NCI-H748 (cell line): ENCODE results near the gene COQ2.
"Not testable (repeated sequence)": the region's sequence is repeated elsewhere in the genome, so short reads cannot be mapped to it uniquely, and the experiment has no call there.

Experiments
- DNase-seq: peaks from one replicate; lab custom pipeline; 2025; ENCODE audit not compliant: unreplicated experiment; lab: John Stamatoyannopoulos, UW

COQ2 gene

GRCh38 chr4:83250687-83251446 lies 33.7 kb downstream of the COQ2 start:
- no peak for DNase-seq

- no peak for DNase-seq
Observed at GRCh38 chr4:83248486-83248885, 36.1 kb downstream of the COQ2 start.

GRCh38 chr4:83247415-83248357 lies 36.9 kb downstream of the COQ2 start:
- no peak for DNase-seq

DNA sequence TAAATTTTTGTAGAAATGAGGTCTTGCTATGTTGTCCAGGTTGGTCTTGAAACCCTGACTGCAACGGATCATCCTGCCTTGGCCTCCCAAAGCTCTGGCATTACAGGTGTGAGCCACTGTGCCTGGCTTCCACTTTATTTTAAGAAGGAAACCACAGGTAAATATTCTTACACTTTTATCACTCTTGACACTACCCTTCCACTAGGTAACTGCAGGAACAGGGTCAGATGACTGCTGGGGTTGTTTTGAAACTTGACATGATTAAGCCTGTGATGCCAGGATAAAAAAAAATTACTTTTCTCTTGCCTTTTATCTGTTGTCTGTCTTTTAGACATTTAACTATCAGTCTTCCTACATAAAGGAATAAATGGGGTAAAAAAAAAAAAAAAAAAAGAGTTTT lies 43.5 kb downstream of the COQ2 start:
- DNase-seq: no peak

- DNase-seq: no peak
Observed at GRCh38 chr4:83240379-83240875, 44.2 kb downstream of the COQ2 start.

DNA sequence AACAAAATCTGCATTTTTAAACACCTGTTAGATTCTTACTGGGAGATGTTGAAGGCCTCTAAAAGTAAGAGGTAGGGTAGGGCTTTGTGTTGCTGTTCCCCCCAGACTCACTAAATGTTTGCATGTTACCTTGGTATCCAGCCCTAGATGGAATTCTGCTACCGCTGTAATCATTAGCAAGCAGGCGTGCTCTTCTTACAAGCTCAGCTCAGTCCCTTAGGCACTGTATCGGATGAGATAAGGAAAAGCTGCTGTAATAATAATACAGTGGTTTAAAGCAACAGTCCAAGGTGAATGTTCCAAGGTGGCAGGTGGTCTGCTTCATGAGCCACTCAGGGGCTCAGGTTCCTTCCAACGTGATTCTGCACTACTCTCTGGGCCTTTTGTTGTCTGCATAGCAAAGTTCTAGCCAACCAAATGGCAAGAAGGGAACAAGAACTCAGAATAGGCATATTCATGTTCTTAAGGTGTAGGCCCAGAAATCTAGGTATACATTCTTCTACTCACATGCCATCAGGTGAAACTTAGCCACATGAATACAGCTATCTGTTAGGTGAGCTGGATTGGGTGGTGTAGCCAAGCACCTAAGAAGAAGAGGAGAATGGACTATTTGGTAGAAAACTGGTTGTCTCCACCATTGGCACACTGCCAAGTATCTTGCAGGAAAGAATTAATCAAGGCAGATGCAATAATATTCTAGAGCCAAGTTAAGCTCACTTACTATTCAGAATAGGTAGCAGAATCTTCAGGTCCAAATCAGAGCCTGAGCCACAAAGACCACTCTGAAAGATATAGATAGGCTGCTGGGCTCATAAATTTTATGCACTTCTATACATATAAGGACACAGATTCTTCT lies 46.0 kb downstream of the COQ2 start:
- no peak for DNase-seq

DNA sequence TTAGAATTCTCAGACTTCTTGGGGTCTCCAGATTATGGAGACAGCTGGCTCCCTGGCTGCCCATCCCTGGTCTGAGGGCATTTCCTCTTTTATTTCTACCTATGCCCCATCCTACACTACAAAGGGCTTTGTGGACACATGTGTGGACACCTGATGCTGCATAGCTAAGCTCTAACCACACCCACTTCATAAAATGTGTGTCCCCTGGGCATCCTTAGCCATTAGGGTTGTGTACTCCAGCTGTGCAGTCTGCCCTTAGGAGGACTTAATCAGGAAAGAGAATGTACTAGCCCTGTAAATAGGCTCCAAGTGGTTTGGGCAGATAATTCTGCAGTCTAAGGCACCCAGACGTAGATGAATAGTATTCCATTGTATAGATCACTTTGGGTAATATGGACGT lies 47.0 kb downstream of the COQ2 start:
- peak; percentile 71 for DNase-seq

- not testable (repeated sequence) for DNase-seq
Observed at GRCh38 chr4:83235645-83236133, 48.9 kb downstream of the COQ2 start.

DNA sequence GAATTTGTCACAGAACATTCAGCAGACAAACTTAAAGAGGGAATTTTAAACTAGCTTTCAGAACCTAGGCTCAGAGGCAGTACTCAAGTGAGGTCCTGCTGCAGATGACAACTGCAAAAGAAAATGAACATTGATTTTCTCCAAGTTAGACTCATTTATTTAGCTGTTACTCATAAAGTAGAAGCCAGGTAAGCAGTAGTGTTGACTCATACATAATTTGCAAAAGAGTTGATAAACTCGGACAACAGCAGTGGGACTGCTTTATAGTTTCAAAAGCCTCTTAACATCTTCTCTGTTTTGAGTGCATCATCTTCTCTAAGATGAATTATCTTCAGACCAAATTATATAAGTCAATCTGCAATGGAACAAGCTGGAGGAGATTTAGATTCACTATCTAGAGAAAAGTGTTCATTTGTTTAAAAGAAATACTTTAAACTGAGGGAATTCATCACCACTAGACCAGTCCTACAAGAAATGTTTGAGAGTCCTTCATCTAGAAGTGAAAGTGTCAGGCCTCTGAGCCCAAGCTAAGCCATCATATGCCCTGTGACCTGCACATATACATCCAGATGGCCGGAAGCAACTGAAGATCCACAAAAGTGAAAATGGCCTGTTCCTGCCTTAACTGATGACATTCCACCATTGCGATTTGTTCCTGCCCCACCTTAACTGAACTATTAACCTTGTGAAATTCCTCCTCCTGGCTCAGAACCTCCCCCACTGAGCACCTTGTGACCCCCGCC lies 49.5 kb downstream of the COQ2 start:
- no peak for DNase-seq

- not testable (repeated sequence) for DNase-seq
Observed at GRCh38 chr4:83234387-83234786, 50.2 kb downstream of the COQ2 start.

DNA sequence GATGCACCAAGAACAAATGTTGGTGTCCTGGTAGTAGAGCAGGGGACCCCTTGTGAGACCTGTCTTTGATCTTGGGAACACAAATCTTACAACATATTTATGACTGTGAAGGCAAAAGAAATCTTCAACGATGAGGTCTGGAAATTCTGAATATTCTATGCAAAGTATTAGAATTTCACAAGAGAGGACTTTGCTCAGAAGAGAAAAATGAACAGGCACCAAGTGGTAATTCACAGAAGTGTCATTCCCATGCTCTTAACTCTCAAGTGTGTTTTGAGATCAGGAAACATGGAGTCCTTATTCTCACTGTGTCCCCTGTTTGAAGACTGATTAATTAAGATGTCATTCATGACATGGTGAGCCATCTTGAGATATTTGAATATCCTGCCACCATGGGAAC lies 52.5 kb downstream of the COQ2 start:
- no peak for DNase-seq

DNA sequence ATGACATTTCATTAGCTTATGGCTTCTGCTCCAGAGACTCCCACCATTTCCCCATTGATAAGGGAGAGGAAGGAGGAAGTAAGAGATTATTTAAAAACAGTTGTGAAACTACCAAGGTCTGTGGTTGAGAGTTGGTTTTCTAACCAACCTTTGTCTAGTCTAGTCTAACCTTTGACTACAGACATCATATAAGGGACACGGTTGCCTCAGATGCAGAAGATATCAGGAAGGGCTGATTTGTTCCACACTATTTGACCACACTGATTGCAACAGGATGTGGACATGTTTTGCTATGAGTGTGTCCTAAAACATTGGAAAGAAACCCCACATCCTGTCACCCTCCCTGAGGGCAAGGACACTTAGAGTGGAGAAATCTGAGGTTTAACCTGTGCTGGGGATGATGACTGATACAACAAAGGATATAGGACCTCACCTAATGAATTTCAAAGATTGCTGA lies 53.0 kb downstream of the COQ2 start:
- DNase-seq: no peak

DNA sequence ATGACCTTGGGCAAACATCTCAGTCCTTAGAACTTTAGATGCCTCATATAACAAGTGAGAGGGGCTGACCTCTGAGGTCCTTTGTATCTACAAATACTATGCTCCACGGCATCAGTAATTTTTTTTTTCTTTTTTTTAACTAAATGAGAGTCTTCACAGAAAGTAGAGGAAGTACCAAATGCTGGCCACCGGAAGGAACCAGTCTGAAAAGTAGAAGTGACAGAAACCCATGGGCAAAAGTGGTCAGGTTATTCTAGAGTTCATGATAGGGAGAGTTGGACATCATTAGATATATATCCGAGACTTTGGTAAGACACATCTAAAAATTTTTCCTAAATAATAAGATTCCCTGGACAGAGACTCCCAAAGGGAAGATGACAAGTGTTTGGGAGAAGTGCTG lies 53.7 kb downstream of the COQ2 start:
- DNase-seq: no peak

- no peak for DNase-seq
Observed at GRCh38 chr4:83229791-83230190, 54.8 kb downstream of the COQ2 start.

- no peak for DNase-seq
Observed at GRCh38 chr4:83228231-83228630, 56.4 kb downstream of the COQ2 start.

- no peak for DNase-seq
Observed at GRCh38 chr4:83224502-83225197, 59.9 kb downstream of the COQ2 start.

DNA sequence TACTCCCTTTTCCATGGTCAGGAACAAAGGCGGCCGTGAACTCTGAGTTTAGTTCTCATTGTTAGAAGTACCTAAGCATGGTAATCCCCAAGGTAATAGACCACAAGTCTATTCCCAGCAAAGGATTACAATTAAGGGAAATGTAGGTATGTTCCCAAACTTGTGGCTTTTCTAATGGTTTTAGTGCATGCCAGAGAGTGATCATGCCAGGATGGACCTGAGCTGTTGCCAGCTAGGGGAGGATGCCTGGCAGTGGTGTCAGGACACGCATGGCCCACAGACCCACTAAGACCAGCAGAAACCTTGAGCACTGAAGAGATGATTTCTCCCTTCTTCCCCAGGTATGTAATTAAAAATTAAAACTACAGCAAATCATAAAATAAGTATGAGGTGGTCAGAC lies 60.8 kb downstream of the COQ2 start:
- DNase-seq: no peak

DNA sequence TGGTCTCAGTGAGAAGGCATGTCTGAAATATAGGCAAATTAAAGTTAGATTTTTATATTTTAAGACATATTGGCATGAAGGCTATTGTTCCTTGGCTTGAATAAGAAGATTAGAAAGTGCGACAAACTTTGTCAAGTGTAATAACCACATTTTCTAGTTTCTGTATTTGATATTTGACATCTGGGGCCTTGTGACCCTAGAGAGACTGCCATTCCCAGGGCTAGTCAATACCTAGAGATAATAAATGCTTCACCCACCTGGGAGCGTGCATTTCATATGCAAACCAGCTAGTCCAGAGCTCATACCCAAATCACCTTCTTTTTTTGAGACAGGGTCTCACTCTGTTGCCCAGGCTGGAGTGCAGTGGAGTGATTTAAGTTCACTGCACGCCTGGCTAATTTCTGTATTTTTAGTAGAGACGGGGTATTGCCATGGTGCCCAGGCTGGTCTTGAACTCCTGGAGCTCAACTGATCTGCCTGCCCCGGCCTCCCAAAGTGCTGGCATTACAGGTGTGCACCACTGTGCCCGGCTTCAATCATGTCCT lies 62.6 kb downstream of the COQ2 start:
- no peak for DNase-seq
